IPS-11a (cell line): ENCODE data around the gene UCKL1.
A peak's percentile ranks its signal among the peaks of the same experiment; 100 is the strongest.
"Not testable (repeated sequence)": the region's sequence is repeated elsewhere in the genome, so short reads cannot be mapped to it uniquely, and the experiment has no call there.

Experiments used
- H3K4me3 ChIP-seq: one replicate; pipeline ENCODE4 v1.5.1; 2013; ENCODE audit warnings: low read depth, low read length, control low read depth

The UCKL1 gene

DNA sequence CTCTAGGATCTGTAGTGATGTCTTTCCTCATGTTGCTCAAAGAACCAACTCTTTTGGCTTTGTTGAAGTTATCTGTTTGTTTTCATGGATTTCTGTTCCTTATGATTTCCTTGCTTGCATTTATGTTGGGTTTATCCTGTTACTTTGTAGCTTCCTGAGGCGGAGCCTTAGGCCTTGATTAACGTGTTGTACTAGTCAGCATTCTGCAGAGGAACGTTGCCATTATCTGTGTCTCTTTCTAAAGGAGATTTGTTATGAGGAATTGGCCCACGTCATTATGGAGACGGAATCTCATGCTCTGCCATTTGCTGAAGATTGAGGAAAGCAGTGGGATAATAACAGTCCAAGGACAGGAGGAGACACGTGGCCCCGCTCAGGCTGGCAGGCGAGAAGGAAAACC is 29.9 kb downstream of the UCKL1 start:
- H3K4me3 ChIP-seq: no peak overlapping the region

DNA sequence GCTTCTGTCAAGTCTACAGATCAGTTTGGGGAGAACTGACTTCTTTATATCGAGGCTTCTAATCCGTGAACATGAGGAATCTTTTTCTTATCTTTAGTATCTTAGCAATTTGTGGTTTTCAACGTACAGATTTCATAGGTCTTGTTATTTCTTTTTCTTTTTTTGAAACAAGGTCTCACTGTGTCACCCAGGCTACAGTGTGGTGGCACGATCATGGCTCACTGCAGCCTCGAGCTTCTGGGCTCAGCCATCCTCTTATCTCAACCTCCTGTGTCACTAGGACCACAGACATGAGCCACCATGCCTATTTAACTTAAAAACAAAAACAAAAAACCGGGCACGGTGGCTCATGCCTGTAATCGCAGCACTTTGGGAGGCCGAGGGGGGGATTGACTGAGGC is 32.0 kb downstream of the UCKL1 start:
- no peak overlapping the region for H3K4me3 ChIP-seq

DNA sequence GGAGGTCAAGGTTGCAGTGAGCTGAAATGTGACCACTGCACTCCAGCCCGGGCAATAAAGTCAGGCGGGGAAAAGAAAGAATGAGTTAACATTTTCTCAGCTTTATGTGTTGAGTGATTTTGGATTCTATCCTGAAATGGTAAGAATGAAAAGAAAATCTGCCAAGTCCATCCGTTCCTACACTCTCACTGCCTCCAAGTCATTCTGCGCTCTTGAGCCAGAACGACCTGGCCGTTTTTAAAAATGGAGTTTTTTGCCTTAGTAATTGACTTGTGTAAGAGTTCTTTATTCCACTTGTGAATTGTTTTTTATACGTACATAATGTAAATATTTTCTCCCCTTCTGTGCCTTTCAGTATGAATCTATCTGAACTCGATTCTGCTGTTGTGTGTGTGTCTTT is 32.6 kb downstream of the UCKL1 start:
- H3K4me3 ChIP-seq: no peak overlapping the region

- H3K4me3 ChIP-seq: no peak overlapping the region
Observed at GRCh38 chr20:63920226-63920625, 36.0 kb downstream of the UCKL1 start.

DNA sequence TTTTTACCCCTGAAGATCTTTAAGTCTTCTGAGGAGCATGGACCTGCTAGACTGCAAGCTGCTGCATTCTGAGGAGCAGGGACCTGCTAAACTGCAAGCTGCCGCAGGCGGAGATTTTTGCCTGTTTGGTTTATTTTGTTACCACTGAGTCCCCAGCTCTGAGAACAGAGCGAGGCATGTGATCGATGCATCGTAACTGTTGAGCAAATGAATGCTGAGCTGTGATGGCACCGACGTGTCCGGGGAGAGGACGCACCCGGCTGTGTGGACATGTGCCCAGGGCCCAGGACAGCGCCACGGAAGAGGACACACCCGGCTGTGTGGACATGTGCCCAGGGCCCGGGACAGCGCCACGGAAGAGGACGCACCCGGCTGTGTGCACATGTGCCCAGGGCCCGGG is 37.1 kb downstream of the UCKL1 start:
- H3K4me3 ChIP-seq: no peak overlapping the region

DNA sequence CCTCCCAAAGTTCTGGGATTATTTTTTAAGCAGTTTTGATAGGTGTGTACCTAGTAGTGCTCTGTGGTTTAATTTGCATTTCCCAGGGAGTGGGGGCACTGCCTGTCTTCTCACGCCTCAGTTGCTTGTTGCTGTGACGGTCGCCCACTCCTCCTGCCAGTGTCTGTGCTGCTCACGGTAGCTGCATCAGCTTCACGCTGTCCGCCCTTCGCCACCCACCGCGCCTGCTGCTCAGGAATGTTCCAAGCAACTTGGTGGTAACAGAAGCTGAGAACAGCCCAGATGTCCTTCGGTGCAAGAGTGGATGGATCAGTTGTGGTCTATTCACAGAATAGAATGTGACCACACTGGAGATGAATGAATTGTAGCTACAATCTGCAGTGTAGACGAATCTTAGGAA is 38.4 kb downstream of the UCKL1 start:
- H3K4me3 ChIP-seq: no peak overlapping the region

GRCh38 chr20:63916371-63916939 is 39.8 kb downstream of the UCKL1 start:
- H3K4me3 ChIP-seq: not testable (repeated sequence)

DNA sequence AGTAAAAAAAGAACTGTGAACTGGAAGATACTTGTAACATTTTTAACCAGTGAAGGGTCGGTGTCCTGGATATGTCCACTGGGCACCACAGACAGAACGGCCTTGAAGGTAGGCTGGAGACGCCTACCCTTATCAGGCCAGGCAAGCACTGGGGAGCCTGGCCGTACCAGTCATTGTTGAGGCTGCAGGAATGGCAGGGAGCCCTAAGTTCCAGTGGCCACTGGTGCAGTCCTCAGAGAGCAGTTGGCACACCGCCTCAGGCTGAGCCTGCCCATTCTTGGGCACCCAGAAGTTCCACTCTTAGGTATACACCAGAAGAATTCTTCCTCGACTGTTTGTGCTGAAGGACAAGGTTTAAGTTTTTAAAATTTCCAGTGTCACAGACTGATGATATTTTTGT is 40.7 kb downstream of the UCKL1 start:
- H3K4me3 ChIP-seq: no peak overlapping the region

GRCh38 chr20:63913768-63914167 is 42.4 kb downstream of the UCKL1 start:
- H3K4me3 ChIP-seq: no peak overlapping the region

DNA sequence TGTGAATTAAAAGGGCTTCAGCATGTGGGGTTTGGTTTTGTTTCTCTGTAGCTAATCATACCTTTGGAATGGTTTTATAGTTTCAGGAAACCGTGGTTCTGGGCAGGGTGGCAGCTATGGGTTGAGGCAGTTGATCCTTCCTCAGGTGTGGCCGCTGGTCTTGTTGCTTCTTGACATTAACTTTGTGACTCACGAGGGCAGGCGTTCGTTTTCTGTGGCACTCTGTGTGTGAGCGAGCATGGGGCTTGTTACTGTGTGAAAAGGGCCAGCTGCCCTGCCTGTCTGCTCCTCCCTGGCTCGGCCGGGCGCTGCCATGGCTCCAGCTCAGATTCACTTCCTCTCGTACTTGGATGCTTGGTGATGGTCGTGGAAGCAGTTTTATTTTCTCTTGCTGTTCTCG is 45.0 kb downstream of the UCKL1 start:
- H3K4me3 ChIP-seq: no peak overlapping the region

DNA sequence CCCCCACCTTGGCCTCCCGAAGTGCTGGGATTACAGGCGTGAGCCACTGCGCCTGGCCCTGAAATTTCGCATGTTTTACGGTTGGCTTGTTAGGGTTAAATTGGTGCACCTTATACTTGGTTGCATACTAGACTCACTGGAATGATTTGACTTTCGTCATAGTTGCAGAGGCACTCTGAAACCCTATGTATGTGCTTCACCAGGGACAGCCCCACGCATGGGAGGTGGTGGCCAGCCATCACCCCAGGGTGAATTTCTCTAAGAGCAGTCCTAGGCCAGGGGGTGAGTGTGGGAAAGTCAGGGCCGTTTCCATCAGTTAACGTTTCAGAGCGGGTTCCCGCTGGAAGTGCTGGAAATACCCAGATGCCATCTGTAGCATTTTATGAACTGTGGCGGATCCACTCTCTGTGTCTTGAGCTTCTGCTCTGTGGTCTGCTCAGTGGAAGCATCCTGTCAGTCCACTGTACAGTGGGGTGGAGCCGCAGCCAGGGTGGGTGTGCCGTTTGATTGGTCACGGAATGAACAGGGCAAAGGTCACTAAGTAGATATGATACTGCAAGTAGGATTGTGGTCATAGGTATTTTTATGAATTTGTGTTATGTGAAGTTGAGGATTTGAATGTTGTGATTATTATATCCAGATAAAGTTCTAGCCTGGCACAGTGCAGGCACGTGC is 48.1 kb downstream of the UCKL1 start:
- no peak overlapping the region for H3K4me3 ChIP-seq

DNA sequence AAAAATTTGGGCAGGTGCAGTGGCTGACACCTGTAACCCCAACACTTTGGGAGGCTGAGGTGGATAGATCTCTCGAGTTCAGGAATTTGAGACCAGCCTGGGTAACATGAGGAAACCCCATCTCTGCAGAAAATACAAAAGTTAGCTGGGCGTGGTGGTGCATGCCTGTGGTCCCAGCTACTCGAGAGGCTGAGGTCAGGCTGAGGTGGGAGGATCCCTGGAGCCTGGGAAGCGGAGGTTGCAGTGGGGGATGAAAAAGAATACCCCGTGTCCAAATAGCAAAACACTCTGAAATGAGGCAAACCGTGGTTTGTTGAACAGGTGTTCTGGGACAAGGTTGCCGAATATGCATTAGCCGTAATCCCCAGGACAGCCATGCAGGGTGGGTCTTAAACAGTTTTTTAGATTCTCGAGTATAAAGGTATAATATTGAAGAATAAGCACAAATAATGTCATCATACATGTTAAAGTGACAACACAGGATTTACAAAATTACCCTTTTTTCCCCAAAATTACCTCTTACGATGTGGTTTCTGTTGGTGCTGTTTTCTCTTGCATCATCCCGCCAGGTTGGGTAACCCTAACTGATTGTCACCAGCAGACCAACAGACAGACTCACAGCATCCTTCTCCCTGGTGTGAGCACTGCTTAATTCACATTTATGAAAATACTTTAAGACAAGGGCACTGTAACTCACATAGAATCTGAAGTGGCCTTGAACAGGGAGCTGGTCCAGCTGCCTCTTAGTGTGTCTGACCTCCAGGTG is 52.2 kb downstream of the UCKL1 start:
- no peak overlapping the region for H3K4me3 ChIP-seq

DNA sequence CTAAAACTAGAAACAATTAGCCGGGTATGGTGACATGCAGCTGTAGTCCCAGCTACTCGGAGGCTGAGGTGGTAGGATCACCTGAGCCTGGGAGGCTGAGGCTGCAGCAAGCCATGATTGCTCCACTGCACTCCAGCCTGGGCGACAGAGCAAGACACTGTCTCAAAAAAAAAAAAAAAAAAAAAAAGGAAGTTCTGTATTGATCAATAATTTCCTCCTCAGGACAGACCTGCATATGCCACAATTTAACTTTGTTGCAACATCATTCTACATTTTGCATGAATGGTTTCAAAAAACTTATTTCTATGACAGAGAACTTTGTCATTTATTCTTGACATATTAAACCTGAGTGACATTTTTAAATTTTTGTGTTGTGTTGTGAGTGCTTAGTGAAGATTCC is 55.8 kb downstream of the UCKL1 start:
- no peak overlapping the region for H3K4me3 ChIP-seq

DNA sequence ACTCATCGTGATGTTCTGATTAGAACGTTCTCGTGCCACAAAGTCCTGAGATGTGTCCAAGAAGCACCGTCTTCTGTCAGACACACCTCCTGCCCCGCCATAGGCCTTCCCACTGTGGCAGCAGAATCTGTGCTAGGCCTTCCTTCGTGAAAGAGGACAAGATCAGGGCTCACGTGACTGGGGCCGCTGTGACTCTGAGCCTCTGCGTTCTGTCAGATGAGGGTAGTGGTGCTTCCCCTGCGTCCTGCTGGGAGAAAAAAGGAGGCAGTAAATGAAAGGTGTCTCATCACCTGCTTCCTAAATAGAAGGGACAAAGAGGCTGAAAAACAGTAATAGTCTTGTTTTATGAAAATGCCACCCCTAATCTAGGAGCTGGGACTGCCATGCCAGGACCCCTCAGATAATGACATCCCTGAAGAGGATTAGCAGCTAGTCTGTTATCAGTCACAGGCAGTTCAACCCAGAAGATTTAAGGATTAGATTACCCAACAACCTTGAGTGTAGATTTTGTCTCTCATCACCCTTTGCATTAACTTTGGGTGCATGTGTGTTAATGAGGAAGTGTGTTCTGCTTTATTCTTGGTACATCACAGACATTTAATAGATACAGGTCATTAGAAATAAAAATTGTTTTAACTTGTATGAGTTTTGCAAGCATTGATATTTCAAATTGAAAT is 57.2 kb downstream of the UCKL1 start:
- no peak overlapping the region for H3K4me3 ChIP-seq

GRCh38 chr20:63897978-63898561 is 58.1 kb downstream of the UCKL1 start:
- H3K4me3 ChIP-seq: no peak overlapping the region

GRCh38 chr20:63896264-63897105 is 59.7 kb downstream of the UCKL1 start:
- H3K4me3 ChIP-seq: peak overlapping the region; percentile 17

- peak overlapping the region; percentile 17 for H3K4me3 ChIP-seq
Observed at GRCh38 chr20:63895952-63896263, 60.3 kb downstream of the UCKL1 start.

GRCh38 chr20:63895202-63895951 is 60.8 kb downstream of the UCKL1 start:
- H3K4me3 ChIP-seq: peak overlapping the region; percentile 65

DNA sequence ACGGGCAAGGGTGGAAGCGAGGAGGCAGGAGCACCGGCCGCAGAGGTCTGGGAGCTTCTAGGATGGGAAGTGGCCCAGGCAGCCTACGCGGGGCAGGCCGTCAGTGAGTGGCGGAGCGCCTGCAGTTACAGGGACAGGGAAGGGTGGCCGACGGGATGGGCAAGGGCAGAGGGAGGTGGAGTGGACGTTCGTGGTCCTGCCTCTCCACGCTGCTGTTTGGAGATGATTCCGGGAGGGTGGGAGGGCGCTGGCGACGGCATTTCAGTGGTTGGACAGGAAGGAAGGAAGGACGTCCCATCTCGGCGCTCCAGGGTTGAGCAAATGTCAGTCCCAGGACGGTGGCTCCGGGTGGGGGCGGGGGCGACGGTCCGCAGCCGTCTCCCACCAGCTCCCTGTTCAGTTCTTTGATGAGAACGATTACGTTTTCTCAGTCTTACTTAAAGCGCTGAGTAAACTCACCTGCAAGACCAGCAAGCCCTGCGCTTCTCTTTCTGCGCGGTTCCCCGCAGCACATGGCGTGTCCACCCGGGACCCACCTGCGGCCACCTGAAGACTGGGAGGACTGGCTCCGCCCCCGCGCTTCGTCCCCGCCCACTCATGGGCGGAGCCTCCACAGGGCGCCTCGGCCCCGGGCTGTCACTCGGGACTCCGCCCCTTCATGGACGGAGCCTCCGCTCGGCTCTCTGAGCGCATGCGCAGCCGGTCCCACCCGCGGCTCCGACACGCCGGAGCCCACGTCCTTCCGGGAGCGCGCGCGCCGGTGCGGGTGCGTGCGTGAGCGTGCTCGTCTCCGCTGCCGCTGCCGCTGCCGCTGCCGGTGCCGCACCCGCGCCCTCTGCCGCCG is 61.6 kb downstream of the UCKL1 start, which contains the start of gene DNAJC5:
TSS of gene DNAJC5 (plus strand) at position 769 of the 844 bp plus-strand sequence. CDS start 33,220 bp downstream, outside the sequence.
- H3K4me3 ChIP-seq: peak within 1 kb of the TSS; percentile 65
